Measurements from ENCODE around the gene LPP. TPM values are rescaled to one million over a fixed set of nuclear protein-coding genes. Genes with fewer than 3 reads are reported as not detected.

LPP gene
- total and polyA plus RNA-seq, 2 donors from 2014 or later, result 6.7 to 233 TPM

DNA sequence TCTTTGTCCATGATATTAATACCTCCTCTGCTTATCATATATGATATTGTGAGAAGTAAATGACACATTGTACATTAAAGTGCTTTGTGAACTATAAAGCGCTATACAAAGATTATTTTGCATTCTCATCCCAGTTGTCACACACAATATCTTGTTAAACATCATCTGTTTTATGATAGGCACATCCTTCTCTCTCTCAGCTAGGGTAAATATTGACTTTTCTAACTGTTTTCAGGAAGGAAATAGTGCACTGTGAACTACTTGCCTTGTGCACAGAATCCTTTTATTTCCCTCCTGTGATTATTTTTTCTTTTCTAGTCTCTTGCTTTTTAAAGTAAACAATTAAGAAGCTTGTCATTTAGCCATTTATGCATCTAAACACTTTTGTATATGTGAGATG, 388.2 kb downstream of the LPP start:
- no peak for DNase-seq
- H3K36me3 ChIP-seq (ENCODE audit: control insufficient read depth in 2 of 3, insufficient read depth in 3 of 3, low read length in 3 of 3), result no peaks in the 10 kb centered on the region
- H3K4me1 ChIP-seq (ENCODE audit: control insufficient read depth in 2 of 3, insufficient read depth in 2 of 3, low read depth in 1 of 3, low read length in 3 of 3), result no peaks in the 10 kb centered on the region
- no peak overlapping the region for H3K4me3 ChIP-seq (ENCODE audit: low read length in 3 of 3)
- no peaks in the 10 kb centered on the region for H3K27me3 ChIP-seq (ENCODE audit: control insufficient read depth, insufficient read depth, low read length)
- no peak for FAIRE-seq
- TF ChIP-seq, protein P1, sequence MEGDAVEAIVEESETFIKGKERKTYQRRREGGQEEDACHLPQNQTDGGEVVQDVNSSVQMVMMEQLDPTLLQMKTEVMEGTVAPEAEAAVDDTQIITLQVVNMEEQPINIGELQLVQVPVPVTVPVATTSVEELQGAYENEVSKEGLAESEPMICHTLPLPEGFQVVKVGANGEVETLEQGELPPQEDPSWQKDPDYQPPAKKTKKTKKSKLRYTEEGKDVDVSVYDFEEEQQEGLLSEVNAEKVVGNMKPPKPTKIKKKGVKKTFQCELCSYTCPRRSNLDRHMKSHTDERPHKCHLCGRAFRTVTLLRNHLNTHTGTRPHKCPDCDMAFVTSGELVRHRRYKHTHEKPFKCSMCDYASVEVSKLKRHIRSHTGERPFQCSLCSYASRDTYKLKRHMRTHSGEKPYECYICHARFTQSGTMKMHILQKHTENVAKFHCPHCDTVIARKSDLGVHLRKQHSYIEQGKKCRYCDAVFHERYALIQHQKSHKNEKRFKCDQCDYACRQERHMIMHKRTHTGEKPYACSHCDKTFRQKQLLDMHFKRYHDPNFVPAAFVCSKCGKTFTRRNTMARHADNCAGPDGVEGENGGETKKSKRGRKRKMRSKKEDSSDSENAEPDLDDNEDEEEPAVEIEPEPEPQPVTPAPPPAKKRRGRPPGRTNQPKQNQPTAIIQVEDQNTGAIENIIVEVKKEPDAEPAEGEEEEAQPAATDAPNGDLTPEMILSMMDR (IDR thresholded peaks at IDR 0.05; ENCODE audit: borderline replicate concordance, extremely low read depth, insufficient read depth), result no peak
- H3K9ac ChIP-seq (ENCODE audit: low read length in 3 of 3), result no peak overlapping the region
- H3K27ac ChIP-seq (ENCODE audit: low read depth in 2 of 2, low read length in 2 of 2), result no peak overlapping the region
- no peaks in the 10 kb centered on the region for H3K9me3 ChIP-seq (ENCODE audit: control insufficient read depth in 2 of 3, insufficient read depth in 1 of 3, low read length in 3 of 3)
- intact Hi-C loops (cut with DNase I), result no loop called here

DNA sequence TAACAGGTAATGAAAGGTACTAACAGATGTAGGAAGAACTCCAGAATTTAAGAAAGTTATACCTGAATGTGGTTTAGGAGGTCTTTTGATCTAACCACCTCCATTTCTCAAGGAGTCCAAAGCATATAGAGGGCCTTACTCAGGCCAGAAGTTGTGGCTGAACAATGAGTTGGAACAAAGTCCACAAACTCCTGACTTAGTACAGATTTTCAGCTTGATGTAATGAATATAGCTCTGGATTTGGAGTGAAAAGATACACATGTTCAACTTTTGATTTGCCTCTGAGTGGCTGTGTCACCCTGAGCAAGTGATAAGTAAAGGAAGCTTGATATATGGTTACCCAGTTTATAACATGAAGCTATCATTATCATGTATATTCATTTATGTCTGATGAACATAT, 390.1 kb downstream of the LPP start:
- no peak overlapping the region for H3K4me3 ChIP-seq (ENCODE audit: low read length in 3 of 3)
- no peak overlapping the region for H3K27ac ChIP-seq (ENCODE audit: low read depth in 2 of 2, low read length in 2 of 2)
- intact Hi-C loops (cut with DNase I), result no loop called here
- TF ChIP-seq, protein P1 (IDR thresholded peaks at IDR 0.05; ENCODE audit: borderline replicate concordance, extremely low read depth, insufficient read depth), result no peak
- H3K9me3 ChIP-seq (ENCODE audit: control insufficient read depth in 2 of 3, insufficient read depth in 1 of 3, low read length in 3 of 3), result no peaks in the 10 kb centered on the region
- H3K9ac ChIP-seq (ENCODE audit: low read length in 3 of 3), result no peak overlapping the region
- DNase-seq, result no peak
- no peaks in the 10 kb centered on the region for H3K4me1 ChIP-seq (ENCODE audit: control insufficient read depth in 2 of 3, insufficient read depth in 2 of 3, low read depth in 1 of 3, low read length in 3 of 3)
- no peaks in the 10 kb centered on the region for H3K27me3 ChIP-seq (ENCODE audit: control insufficient read depth, insufficient read depth, low read length)
- no peak for FAIRE-seq
- H3K36me3 ChIP-seq (ENCODE audit: control insufficient read depth in 2 of 3, insufficient read depth in 3 of 3, low read length in 3 of 3), result no peaks in the 10 kb centered on the region

DNA sequence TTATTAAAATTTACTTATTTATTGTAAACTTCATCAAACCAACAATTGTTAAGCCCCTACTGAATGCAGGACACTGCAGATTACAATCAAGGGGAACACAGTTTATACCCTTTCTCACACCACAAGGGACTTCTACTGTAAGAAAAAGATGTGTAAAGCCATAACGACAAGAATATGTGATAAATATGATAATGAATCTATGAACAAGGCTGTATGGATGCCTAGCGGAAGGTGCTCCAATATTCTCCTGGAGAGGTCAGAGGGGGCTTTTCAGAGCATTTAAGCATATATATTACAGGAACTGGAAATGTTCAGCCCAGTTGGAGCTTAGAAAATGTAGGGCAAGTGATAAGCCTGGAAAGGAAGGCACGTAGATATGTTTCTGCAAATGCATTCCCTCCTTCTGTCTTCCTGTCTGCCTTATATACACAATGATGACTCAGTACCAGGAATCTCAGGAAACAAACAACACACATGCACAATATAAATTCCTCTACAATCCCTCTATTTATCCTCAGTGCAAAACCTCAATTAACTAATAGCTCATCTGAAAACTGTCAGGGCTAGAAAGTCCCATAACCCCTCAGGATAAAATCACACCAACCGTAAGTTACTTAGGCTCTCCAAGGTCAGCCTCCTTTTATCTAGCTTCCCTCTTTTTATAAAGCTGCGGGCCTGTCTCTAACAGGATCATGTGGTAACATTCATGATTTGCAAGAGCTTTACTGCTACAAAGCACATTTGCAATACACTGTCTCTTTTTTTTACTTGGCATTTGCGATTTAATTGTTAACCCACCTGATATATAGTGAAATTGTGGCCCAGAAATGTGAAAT, 393.1 kb downstream of the LPP start:
- Histone ChIP-seq H3K9ac (ENCODE audit: low read length in 3 of 3) (no peak overlapping the region), H3K27me3 (ENCODE audit: control insufficient read depth, insufficient read depth, low read length) (no peaks in the 10 kb centered on the region), H3K4me3 (ENCODE audit: low read length in 3 of 3) (no peak overlapping the region), H3K27ac (ENCODE audit: low read depth in 2 of 2, low read length in 2 of 2) (no peak overlapping the region), H3K9me3 (ENCODE audit: control insufficient read depth in 2 of 3, insufficient read depth in 1 of 3, low read length in 3 of 3) (no peaks in the 10 kb centered on the region), H3K4me1 (ENCODE audit: control insufficient read depth in 2 of 3, insufficient read depth in 2 of 3, low read depth in 1 of 3, low read length in 3 of 3) (no peaks in the 10 kb centered on the region), H3K36me3 (ENCODE audit: control insufficient read depth in 2 of 3, insufficient read depth in 3 of 3, low read length in 3 of 3) (no peaks in the 10 kb centered on the region)
- intact Hi-C loops (cut with DNase I), result no loop called here
- FAIRE-seq (no peak), DNase-seq (no peak)
- TF ChIP-seq, protein P1 (IDR thresholded peaks at IDR 0.05; ENCODE audit: borderline replicate concordance, extremely low read depth, insufficient read depth), result no peak

Measured in kidney (tissue), 14 donors.